GM12801 (cell line): Measurements from ENCODE around the gene DNPEP.

Experiments used
- CTCF ChIP-seq: IDR thresholded peaks from one replicate; pipeline ENCODE4 v1.5.1; 2011; ENCODE audit warnings: control low read depth; ENCODE audit not compliant: insufficient read length; ENCODE audit errors: extremely low read depth

The DNPEP gene

GRCh38 chr2:219395609-219396008 lies 7.9 kb upstream of the DNPEP start:
- TF ChIP-seq CTCF = no peak

- TF ChIP-seq CTCF = no peak
Measured at GRCh38 chr2:219392754-219393153, 5.0 kb upstream of the DNPEP start.

- TF ChIP-seq CTCF = no peak
Measured at GRCh38 chr2:219388907-219389156, 1.1 kb upstream of the DNPEP start.

- no peak for TF ChIP-seq CTCF
Measured at GRCh38 chr2:219388121-219388906, 602 bp upstream of the DNPEP start.

GRCh38 chr2:219386532-219387280 lies 1.0 kb downstream of the DNPEP start:
- TF ChIP-seq CTCF = no peak

GRCh38 chr2:219385958-219386520 lies 1.7 kb downstream of the DNPEP start:
- no peak for TF ChIP-seq CTCF

GRCh38 chr2:219384859-219385258 lies 2.9 kb downstream of the DNPEP start:
- TF ChIP-seq CTCF = no peak
